Measurements from ENCODE around the gene CXCL1. TPM values are rescaled to one million over a fixed set of nuclear protein-coding genes. Genes with fewer than 3 reads are reported as not detected.
"Not testable (repeated sequence)": the region's sequence is repeated elsewhere in the genome, so short reads cannot be mapped to it uniquely, and the experiment has no call there.

The CXCL1 gene
- total RNA-seq, 1 donor = 9.3 TPM

- H3K9me3 ChIP-seq (ENCODE audit: low read depth, low read length) = no peaks in the 10 kb centered on the region
- H3K27me3 ChIP-seq (ENCODE audit: insufficient read depth, low read length) = no peaks in the 10 kb centered on the region
- no peak overlapping the region for H3K4me3 ChIP-seq (ENCODE audit: low read length)
- H3K4me1 ChIP-seq (ENCODE audit: insufficient read depth, low read length) = peaks cover 11% of the 10 kb centered on the region
Observed at GRCh38 chr4:73891326-73891725, 22.1 kb downstream of the CXCL1 start.

DNA sequence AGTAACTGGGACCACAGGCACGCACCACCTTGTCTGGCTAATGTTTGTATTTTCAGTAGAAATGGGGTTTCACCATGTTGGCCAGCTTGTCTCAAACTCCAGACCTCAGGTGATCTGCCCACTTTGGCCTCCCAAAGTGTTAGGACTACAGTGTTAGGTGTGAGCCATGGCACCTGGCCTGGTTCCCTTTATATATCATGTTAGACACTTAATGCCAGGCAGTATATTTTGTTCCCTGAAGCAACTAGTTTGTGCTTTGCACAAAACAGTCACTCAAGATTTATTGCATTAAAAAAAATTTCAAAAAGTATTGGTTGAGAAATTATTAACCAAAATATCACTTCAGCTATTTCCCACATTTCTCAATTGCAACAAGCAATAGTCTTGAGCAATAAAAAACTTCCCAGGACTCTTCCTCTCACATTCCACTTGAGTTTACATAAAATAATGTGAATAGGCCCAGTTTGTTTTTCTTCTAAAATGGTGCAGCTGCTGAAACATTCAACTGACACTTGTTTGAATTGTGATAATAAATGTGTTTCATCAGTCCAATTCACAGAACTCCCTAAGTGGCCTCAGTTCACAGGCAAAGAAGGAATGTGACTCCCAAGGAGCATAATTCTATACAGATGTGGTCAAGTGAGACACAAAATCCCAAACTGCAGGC lies 22.7 kb downstream of the CXCL1 start:
- no peaks in the 10 kb centered on the region for H3K27me3 ChIP-seq (ENCODE audit: insufficient read depth, low read length)
- H3K4me1 ChIP-seq (ENCODE audit: insufficient read depth, low read length) = peaks cover 11% of the 10 kb centered on the region
- no peak overlapping the region for H3K4me3 ChIP-seq (ENCODE audit: low read length)
- no peaks in the 10 kb centered on the region for H3K9me3 ChIP-seq (ENCODE audit: low read depth, low read length)

- H3K4me1 ChIP-seq (ENCODE audit: insufficient read depth, low read length) = peaks cover 11% of the 10 kb centered on the region
- H3K27me3 ChIP-seq (ENCODE audit: insufficient read depth, low read length) = no peaks in the 10 kb centered on the region
- H3K9me3 ChIP-seq (ENCODE audit: low read depth, low read length) = no peaks in the 10 kb centered on the region
- H3K4me3 ChIP-seq (ENCODE audit: low read length) = no peak overlapping the region
Observed at GRCh38 chr4:73892966-73893365, 23.8 kb downstream of the CXCL1 start.

DNA sequence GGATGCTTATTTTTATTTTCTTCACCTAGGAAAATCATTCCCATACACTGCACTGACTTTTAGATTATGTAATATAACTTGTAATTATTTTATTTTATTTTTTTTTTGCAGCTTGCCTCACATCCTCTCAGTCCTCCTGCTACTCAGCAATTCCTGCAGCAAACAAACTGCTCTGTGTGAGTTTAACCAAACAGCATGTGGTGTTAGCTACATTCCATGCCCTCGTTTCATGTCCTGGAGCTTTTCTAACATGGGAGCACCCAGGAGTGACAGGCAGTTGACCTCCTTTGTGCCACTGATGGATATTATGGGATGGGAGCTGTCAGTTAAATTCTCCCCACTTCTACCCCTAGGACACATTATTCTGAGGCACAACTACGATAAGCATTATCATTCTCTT lies 24.8 kb downstream of the CXCL1 start:
- Histone ChIP-seq H3K4me1 (ENCODE audit: insufficient read depth, low read length) (peaks cover 11% of the 10 kb centered on the region), H3K9me3 (ENCODE audit: low read depth, low read length) (no peaks in the 10 kb centered on the region), H3K27me3 (ENCODE audit: insufficient read depth, low read length) (no peaks in the 10 kb centered on the region), H3K4me3 (ENCODE audit: low read length) (no peak overlapping the region)

DNA sequence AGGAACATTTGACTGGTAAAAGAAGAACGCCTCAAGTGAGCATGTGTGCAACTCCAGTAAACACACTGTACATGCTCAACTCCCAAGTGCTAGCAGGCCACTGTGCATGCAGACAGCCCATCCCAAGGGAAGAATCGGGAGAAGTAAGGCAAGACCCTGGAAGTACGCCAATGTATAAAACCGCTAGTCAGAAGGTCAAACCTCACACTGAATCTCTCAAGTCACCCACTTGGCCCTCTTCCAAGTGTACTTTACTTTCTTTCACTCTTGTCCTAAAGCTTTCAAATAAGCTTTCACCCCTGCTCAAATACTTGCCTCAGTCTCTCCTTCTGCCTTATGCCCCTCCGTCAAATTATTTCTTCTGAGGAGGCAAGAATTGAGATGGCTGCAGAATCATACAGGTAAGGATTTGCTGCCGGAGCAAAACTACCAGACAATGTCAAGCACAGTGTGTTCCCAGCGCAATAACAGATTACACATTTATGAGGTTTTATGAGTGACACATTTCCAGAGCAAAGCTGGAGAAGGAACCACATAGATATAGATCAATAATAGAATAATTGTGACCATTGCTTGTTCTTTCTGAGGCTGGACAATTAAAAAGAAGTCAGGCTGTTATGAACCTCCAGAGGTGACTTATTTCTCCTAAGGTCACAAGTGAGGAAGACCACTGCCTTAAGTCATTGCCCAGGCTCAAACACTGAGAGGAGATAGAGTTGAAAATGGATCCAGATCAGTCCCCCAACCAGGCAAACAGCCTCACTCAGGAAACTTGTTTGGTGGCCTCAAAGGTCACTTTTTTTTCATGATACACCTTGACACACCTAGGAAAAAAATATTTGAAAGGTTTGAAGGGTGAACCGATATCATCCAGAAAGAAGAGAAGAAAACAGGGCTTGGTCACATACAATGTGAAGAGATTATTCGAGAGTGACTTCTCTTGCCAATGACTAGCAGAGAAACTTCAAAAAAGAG lies 26.3 kb downstream of the CXCL1 start:
- H3K9me3 ChIP-seq (ENCODE audit: low read depth, low read length) = no peaks in the 10 kb centered on the region
- no peaks in the 10 kb centered on the region for H3K27me3 ChIP-seq (ENCODE audit: insufficient read depth, low read length)

DNA sequence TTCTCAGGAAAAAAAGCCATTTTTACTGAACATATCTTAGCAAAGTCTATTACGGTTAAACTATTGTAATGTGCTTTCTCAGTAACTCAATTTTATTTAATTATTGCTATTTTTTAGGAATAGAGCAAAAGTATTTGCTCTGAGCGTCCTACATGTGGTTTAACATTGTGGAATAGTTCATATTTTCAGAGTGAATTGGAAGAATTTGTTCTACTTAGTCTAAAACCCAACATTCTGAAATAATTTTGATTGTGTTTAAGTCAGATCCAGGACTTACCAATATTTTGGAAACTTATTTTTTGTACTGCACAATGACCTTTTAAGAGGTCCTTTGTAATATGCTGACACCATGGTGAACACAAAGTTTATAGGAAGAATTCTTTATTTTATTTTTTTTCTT lies 27.2 kb downstream of the CXCL1 start:
- H3K4me3 ChIP-seq (ENCODE audit: low read length) = no peak overlapping the region
- H3K9me3 ChIP-seq (ENCODE audit: low read depth, low read length) = no peaks in the 10 kb centered on the region
- no peaks in the 10 kb centered on the region for H3K27me3 ChIP-seq (ENCODE audit: insufficient read depth, low read length)
- peaks cover 7% of the 10 kb centered on the region for H3K4me1 ChIP-seq (ENCODE audit: insufficient read depth, low read length)

More for the DNA sequence above, 26.3 kb downstream of the CXCL1 start:
- H3K4me1 ChIP-seq (ENCODE audit: insufficient read depth, low read length) = peaks cover 11% of the 10 kb centered on the region
- H3K4me3 ChIP-seq (ENCODE audit: low read length) = no peak overlapping the region

GRCh38 chr4:73897380-73898136 lies 28.4 kb downstream of the CXCL1 start:
- H3K4me1 ChIP-seq (ENCODE audit: insufficient read depth, low read length) = no peaks in the 10 kb centered on the region
- no peaks in the 10 kb centered on the region for H3K27me3 ChIP-seq (ENCODE audit: insufficient read depth, low read length)
- no peak overlapping the region for H3K4me3 ChIP-seq (ENCODE audit: low read length)
- no peaks in the 10 kb centered on the region for H3K9me3 ChIP-seq (ENCODE audit: low read depth, low read length)

DNA sequence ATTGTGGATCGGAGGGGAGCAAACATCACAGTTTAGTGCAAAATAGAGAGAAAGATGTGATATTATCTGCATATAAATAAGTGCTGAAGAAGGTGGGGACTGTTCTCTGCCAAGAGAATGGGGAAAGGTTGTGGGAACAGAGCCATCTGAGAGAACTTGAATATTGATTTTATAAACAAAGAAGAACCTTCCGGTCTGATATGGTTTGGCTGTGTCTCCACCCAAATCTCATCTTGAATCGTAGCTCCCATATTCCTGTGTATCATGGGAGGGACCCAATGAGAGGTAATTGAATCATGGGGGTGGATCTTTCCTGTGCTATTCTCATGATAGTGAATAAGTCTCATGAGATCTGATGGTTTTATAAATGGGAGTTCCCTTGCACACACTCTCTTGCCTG lies 30.1 kb downstream of the CXCL1 start:
- not testable (repeated sequence) for H3K27me3 ChIP-seq (ENCODE audit: insufficient read depth, low read length); H3K4me1 ChIP-seq (ENCODE audit: insufficient read depth, low read length); H3K9me3 ChIP-seq (ENCODE audit: low read depth, low read length); H3K4me3 ChIP-seq (ENCODE audit: low read length)

DNA sequence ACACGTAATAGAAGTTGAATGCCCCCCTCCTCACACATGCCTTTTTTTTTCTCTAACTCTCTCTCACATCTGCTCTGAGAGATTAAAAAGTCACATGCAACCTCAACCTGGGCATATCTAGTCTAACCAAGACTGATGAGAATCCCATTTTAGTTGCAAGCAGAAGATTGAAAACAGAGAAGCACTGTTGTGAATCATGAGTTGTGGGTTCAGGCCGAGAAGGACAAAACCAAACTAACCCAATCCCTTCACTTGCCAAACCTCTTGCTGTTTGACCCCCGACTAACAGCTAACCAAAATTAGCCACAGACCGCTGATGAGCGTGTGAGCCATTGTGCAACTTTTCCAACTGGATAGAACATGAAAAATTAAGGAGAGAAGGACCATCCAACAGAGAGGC lies 31.8 kb downstream of the CXCL1 start:
- H3K4me1 ChIP-seq (ENCODE audit: insufficient read depth, low read length) = peaks cover 5% of the 10 kb centered on the region
- no peaks in the 10 kb centered on the region for H3K27me3 ChIP-seq (ENCODE audit: insufficient read depth, low read length)
- no peaks in the 10 kb centered on the region for H3K9me3 ChIP-seq (ENCODE audit: low read depth, low read length)
- no peak overlapping the region for H3K4me3 ChIP-seq (ENCODE audit: low read length)

DNA sequence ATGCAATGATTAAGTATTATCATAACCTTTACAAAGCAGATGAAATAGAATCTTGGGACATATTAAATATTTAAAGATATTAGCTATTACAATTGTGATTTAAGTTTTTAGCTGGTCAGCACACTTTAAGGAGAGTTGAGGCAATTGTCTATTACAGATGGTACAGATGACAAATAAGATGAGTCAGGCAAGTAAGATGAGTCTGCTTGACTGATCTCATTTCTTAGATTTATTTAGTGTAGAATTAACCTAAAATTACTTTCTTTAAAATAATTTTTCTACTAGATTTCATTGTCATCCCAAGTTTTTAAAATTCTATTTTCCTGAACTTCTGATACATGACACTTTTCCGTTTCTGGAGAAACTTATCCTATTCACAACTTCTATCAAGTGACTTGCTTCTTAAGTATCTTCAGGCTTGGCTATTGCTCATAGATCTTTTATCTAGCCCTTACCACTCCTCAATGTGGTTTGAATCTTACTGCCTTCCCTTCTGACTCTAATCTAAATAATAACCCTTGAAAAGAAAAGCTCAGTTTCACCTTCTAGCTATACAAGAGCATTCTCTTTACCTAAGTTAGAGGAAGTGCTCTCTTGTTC lies 32.9 kb downstream of the CXCL1 start:
- Histone ChIP-seq H3K4me3 (ENCODE audit: low read length) (no peak overlapping the region), H3K27me3 (ENCODE audit: insufficient read depth, low read length) (no peaks in the 10 kb centered on the region), H3K4me1 (ENCODE audit: insufficient read depth, low read length) (peaks cover 5% of the 10 kb centered on the region), H3K9me3 (ENCODE audit: low read depth, low read length) (no peaks in the 10 kb centered on the region)

GRCh38 chr4:73902817-73903547 lies 33.8 kb downstream of the CXCL1 start:
- Histone ChIP-seq H3K27me3 (ENCODE audit: insufficient read depth, low read length) (no peaks in the 10 kb centered on the region), H3K4me3 (ENCODE audit: low read length) (no peak overlapping the region), H3K9me3 (ENCODE audit: low read depth, low read length) (no peaks in the 10 kb centered on the region), H3K4me1 (ENCODE audit: insufficient read depth, low read length) (peaks cover 5% of the 10 kb centered on the region)

DNA sequence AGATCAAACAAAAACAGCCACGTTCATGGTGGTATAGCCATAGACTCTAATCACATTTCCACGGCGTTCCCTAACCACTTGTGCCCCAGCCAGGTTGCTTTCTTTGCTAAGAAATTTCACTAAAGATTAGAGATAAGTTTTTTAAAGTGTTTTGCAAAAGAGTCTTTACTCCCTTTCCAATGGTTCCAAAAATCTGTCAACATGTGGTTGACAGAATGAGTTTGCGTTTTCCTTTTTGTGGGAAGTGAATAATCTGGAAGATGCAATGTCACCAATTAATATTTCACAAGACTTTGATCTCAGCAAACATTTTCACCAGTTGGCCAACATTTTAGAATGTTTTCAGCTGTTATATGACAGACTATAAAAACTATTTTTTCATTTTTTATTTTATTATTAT lies 35.3 kb downstream of the CXCL1 start:
- no peaks in the 10 kb centered on the region for H3K9me3 ChIP-seq (ENCODE audit: low read depth, low read length)
- H3K4me3 ChIP-seq (ENCODE audit: low read length) = no peak overlapping the region
- peaks cover 5% of the 10 kb centered on the region for H3K4me1 ChIP-seq (ENCODE audit: insufficient read depth, low read length)
- no peaks in the 10 kb centered on the region for H3K27me3 ChIP-seq (ENCODE audit: insufficient read depth, low read length)

GRCh38 chr4:73908965-73909364 lies 39.8 kb downstream of the CXCL1 start:
- peaks cover 5% of the 10 kb centered on the region for H3K4me1 ChIP-seq (ENCODE audit: insufficient read depth, low read length)
- no peak overlapping the region for H3K4me3 ChIP-seq (ENCODE audit: low read length)
- H3K9me3 ChIP-seq (ENCODE audit: low read depth, low read length) = no peaks in the 10 kb centered on the region
- no peaks in the 10 kb centered on the region for H3K27me3 ChIP-seq (ENCODE audit: insufficient read depth, low read length)

GRCh38 chr4:73911746-73912145 lies 42.6 kb downstream of the CXCL1 start:
- Histone ChIP-seq H3K9me3 (ENCODE audit: low read depth, low read length) (no peaks in the 10 kb centered on the region), H3K4me1 (ENCODE audit: insufficient read depth, low read length) (no peaks in the 10 kb centered on the region), H3K27me3 (ENCODE audit: insufficient read depth, low read length) (no peaks in the 10 kb centered on the region), H3K4me3 (ENCODE audit: low read length) (no peak overlapping the region)
